PC-9 (cell line): Measurements from ENCODE around the gene DGKZ.

ENCODE experiments used
- EZH2 ChIP-seq: fragments of 200-600 bp; sonication (generic); IDR thresholded peaks from 2 replicates; pipeline ENCODE4 v1.8.0; 2017; ENCODE audit warnings: antibody characterized with exemption, low read depth
- TF ChIP-seq, protein P1 (sequence below): fragments of 200-600 bp; sonication (generic); conservative IDR thresholded peaks from 2 replicates; pipeline ENCODE4 v1.6.1; 2017; ENCODE audit warnings: mixed run types, antibody characterized with exemption, mild to moderate bottlenecking, moderate library complexity

DNA sequence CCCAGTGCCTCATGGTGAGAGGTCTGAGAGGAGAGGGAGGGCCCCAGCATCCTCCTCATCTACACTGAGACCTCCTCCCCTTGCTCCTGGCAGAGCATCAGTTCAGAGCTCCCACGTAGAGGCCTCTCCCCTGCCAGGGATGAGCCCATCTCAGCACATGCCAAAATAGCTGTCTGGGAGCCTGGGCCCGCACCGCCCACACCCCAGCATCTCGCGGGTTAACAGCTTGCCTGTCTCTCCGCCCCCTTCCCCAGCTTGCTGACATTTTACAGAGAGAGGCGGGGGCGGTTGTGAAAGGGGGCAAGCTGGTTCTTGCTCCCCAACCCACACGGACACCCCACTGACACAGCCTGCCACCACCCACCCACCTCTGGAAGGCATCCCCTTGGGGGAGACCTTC is 6.4 kb downstream of the DGKZ start:
- TF ChIP-seq, protein P1, sequence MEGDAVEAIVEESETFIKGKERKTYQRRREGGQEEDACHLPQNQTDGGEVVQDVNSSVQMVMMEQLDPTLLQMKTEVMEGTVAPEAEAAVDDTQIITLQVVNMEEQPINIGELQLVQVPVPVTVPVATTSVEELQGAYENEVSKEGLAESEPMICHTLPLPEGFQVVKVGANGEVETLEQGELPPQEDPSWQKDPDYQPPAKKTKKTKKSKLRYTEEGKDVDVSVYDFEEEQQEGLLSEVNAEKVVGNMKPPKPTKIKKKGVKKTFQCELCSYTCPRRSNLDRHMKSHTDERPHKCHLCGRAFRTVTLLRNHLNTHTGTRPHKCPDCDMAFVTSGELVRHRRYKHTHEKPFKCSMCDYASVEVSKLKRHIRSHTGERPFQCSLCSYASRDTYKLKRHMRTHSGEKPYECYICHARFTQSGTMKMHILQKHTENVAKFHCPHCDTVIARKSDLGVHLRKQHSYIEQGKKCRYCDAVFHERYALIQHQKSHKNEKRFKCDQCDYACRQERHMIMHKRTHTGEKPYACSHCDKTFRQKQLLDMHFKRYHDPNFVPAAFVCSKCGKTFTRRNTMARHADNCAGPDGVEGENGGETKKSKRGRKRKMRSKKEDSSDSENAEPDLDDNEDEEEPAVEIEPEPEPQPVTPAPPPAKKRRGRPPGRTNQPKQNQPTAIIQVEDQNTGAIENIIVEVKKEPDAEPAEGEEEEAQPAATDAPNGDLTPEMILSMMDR = no peak
- TF ChIP-seq EZH2 = no peak
